Measurements from ENCODE around the gene BTBD7.

DNA sequence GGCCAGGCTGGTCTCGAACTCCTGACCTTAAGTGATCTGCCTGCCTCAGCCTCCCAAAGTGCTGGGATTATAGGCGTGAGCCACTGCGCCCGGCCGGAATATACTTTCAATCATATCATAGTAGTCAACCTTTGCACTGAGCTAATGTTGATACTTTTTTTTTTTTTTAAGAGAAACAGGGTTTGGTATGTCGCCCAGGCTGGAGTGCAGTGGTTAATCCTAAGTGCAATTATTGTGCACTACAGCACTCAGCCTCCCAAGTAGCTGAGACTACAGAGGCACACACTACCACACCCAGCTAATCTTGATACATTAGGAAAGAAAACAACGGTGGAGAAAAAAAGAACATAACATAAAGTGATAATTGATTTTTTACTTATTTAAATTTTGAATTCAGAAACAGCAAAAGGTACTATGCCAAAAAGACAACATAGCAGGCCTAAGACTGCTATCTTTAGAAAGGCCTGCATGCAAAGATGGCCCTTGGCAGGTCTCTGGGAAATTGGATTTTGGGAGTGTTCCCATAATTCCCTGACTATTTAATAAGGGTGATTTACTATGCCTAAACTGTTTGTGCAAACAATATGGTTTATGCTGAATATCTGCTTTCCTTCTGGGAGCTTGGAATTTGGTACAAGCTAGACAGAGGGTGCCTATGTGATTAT, 15.5 kb downstream of the BTBD7 start:
- TF ChIP-seq, protein P1, sequence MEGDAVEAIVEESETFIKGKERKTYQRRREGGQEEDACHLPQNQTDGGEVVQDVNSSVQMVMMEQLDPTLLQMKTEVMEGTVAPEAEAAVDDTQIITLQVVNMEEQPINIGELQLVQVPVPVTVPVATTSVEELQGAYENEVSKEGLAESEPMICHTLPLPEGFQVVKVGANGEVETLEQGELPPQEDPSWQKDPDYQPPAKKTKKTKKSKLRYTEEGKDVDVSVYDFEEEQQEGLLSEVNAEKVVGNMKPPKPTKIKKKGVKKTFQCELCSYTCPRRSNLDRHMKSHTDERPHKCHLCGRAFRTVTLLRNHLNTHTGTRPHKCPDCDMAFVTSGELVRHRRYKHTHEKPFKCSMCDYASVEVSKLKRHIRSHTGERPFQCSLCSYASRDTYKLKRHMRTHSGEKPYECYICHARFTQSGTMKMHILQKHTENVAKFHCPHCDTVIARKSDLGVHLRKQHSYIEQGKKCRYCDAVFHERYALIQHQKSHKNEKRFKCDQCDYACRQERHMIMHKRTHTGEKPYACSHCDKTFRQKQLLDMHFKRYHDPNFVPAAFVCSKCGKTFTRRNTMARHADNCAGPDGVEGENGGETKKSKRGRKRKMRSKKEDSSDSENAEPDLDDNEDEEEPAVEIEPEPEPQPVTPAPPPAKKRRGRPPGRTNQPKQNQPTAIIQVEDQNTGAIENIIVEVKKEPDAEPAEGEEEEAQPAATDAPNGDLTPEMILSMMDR (conservative IDR thresholded peaks at IDR 0.05) = no peak
- TF ChIP-seq EZH2 (IDR thresholded peaks at IDR 0.05; ENCODE audit: low read depth) = no peak
